ENCODE data around the gene KCMF1. TPM values are rescaled to one million over a fixed set of nuclear protein-coding genes. Genes with fewer than 3 reads are reported as not detected.

The KCMF1 gene
- total and polyA plus RNA-seq, 2 of the 13 experiments (the other 11 are each of a cell fraction or from before 2014, with no cell fraction given), result 62.1 to 116 TPM

GRCh38 chr2:85034158-85034557 is 63.2 kb downstream of the KCMF1 start:
- Histone ChIP-seq H3K4me1 (ENCODE audit: insufficient read depth, low read length) (no peaks in the 10 kb centered on the region), H4K20me1 (ENCODE audit: insufficient read depth, low read length) (peaks cover 6% of the 10 kb centered on the region; the same call in 1 of the 2 replicates), H2AFZ (ENCODE audit: low read length) (no peak overlapping the region), H3K27ac (ENCODE audit: extremely low read length, insufficient read depth, low read length) (no peak overlapping the region), H3K9ac (ENCODE audit: insufficient read depth, low read depth, low read length) (no peak overlapping the region), H3K79me2 (ENCODE audit: insufficient read depth, low read length) (peaks cover 2% of the 10 kb centered on the region), H3K4me2 (ENCODE audit: low read depth, low read length) (no peak overlapping the region), H3K9me3 (ENCODE audit: low read length) (no peaks in the 10 kb centered on the region), H3K36me3 (replicated peaks in 1 of 2; ENCODE audit: control insufficient read depth in 1 of 2, insufficient read depth in 2 of 2, low read length in 2 of 2) (peaks cover 42 to 83% of the 10 kb centered on the region in 2 experiments), H3K4me3 (replicated peaks in 1 of 3; ENCODE audit: insufficient read depth in 1 of 3, low read depth in 2 of 3, low read length in 3 of 3) (no peak overlapping the region), H3K27me3 (ENCODE audit: control insufficient read depth in 1 of 2, insufficient read depth in 2 of 2, low read length in 2 of 2) (no peaks in the 10 kb centered on the region)
- POLR2A ChIA-PET, result no interaction called here
- in situ Hi-C loops (cut with HindIII; ENCODE audit: extremely low pct_ligation_motif_present, low pct_unique_long_range_greater_than_20kb) (no loop called here), intact Hi-C loops (cut with micrococcal nuclease; ENCODE audit: unreplicated experiment) (no loop called here)
- 98% methylated on average over 2 of the region's 2 CpGs for WGBS (ENCODE audit: low lambda C conversion rate)
- FAIRE-seq, result no peak
- no peak for TF ChIP-seq HCFC1 (IDR thresholded peaks at IDR 0.05; ENCODE audit: low read depth, low read length)
- TF ChIP-seq NKX3-1 (CRISPR knock-in tag; IDR thresholded peaks at IDR 0.05), result no peak
- no peak for TF ChIP-seq ZNF777 (CRISPR knock-in tag; IDR thresholded peaks at IDR 0.05)
- TF ChIP-seq ZNF547 (CRISPR knock-in tag; IDR thresholded peaks at IDR 0.05), result no peak
- TF ChIP-seq MXD3 (CRISPR knock-in tag; IDR thresholded peaks at IDR 0.05), result no peak
- TF ChIP-seq ZKSCAN5 (CRISPR knock-in tag; IDR thresholded peaks at IDR 0.05), result no peak
- DNase-seq (ENCODE audit: low spot score), result no peak
- BruUV-seq (replicated peaks), result no TSS peak
- CTCF ChIA-PET (ENCODE audit: low intra/inter-chr PET ratio, low total read pairs), result no interaction called here
- ATAC-seq, result no peak

- no peak overlapping the region for H3K9ac ChIP-seq (ENCODE audit: insufficient read depth, low read depth, low read length)
- ChIA-PET POLR2A (no interaction called here), CTCF (ENCODE audit: low intra/inter-chr PET ratio, low total read pairs) (no interaction called here)
- no peaks in the 10 kb centered on the region for H3K27me3 ChIP-seq (ENCODE audit: control insufficient read depth in 1 of 2, insufficient read depth in 2 of 2, low read length in 2 of 2)
- no peak overlapping the region for H3K27ac ChIP-seq (ENCODE audit: extremely low read length, insufficient read depth, low read length)
- no peaks in the 10 kb centered on the region for H3K9me3 ChIP-seq (ENCODE audit: low read length)
- intact Hi-C loops (cut with micrococcal nuclease; ENCODE audit: unreplicated experiment), result no loop called here
- ATAC-seq, result no peak
- no peak overlapping the region for H3K4me2 ChIP-seq (ENCODE audit: low read depth, low read length)
- FAIRE-seq, result no peak
- no TSS peak for BruUV-seq (replicated peaks)
- in situ Hi-C loops (cut with HindIII; ENCODE audit: extremely low pct_ligation_motif_present, low pct_unique_long_range_greater_than_20kb), result no loop called here
- H3K4me1 ChIP-seq (ENCODE audit: insufficient read depth, low read length), result no peaks in the 10 kb centered on the region
- H4K20me1 ChIP-seq (ENCODE audit: insufficient read depth, low read length), result peaks cover 8% of the 10 kb centered on the region
- no peak for DNase-seq (ENCODE audit: low spot score)
- H3K36me3 ChIP-seq (replicated peaks in 1 of 2; ENCODE audit: control insufficient read depth in 1 of 2, insufficient read depth in 2 of 2, low read length in 2 of 2), result peaks cover 35 to 84% of the 10 kb centered on the region in 2 experiments
- H3K79me2 ChIP-seq (ENCODE audit: insufficient read depth, low read length), result peaks cover 2% of the 10 kb centered on the region
- H2AFZ ChIP-seq (ENCODE audit: low read length), result no peak overlapping the region
- WGBS (ENCODE audit: low lambda C conversion rate), result 95% methylated on average over 7 of the region's 7 CpGs
- H3K4me3 ChIP-seq (replicated peaks in 1 of 3; ENCODE audit: insufficient read depth in 1 of 3, low read depth in 2 of 3, low read length in 3 of 3), result no peak overlapping the region
- no peak for TF ChIP-seq TBP (CRISPR knock-in tag; IDR thresholded peaks at IDR 0.05)
- no peak for TF ChIP-seq MEF2D (CRISPR knock-in tag; IDR thresholded peaks at IDR 0.05)
- no peak for TF ChIP-seq ZNF326 (CRISPR knock-in tag; IDR thresholded peaks at IDR 0.05; ENCODE audit: borderline replicate concordance)
- TF ChIP-seq FOXP4 (CRISPR knock-in tag; IDR thresholded peaks at IDR 0.05), result no peak
- TF ChIP-seq ZNF367 (CRISPR knock-in tag; IDR thresholded peaks at IDR 0.05; ENCODE audit: borderline replicate concordance), result no peak
- no peak for TF ChIP-seq RARA (CRISPR knock-in tag; IDR thresholded peaks at IDR 0.05)
- TF ChIP-seq ZNF441 (CRISPR knock-in tag; IDR thresholded peaks at IDR 0.05; ENCODE audit: borderline replicate concordance), result no peak
- no peak for TF ChIP-seq MAF1 (CRISPR knock-in tag; IDR thresholded peaks at IDR 0.05; ENCODE audit: borderline replicate concordance)
- no peak for TF ChIP-seq ZNF713 (CRISPR knock-in tag; IDR thresholded peaks at IDR 0.05)
- no peak for TF ChIP-seq GTF3A (CRISPR knock-in tag; conservative IDR thresholded peaks at IDR 0.05)
These were observed 66.7 kb downstream of the KCMF1 start for GRCh38 chr2:85037622-85038021.
